GM12891 (cell line): ENCODE measurements around the gene ACTL7B.
"Not testable (repeated sequence)": the region's sequence is repeated elsewhere in the genome, so short reads cannot be mapped to it uniquely, and the experiment has no call there.

Experiments
- DNase-seq: peaks from one replicate; pipeline ENCODE4 v3.0.0; 2011; ENCODE audit warnings: low spot score; ENCODE audit not compliant: insufficient read length
- FAIRE-seq: peaks from 2 replicates; lab custom pipeline; 2011; peaks lifted over from hg19 to GRCh38; lab: Jason Lieb, UNC
- PAX5 ChIP-seq: IDR thresholded peaks from 2 replicates; pipeline ENCODE4 v1.6.1; 2011; ENCODE audit warnings: low read length, moderate library complexity, mild to moderate bottlenecking; ENCODE audit not compliant: insufficient read depth, severe bottlenecking
- POLR2A ChIP-seq: IDR thresholded peaks from 2 replicates; pipeline ENCODE4 v1.6.1; 2011; ENCODE audit warnings: low read depth, low read length, control low read depth
- POLR2AphosphoS5 ChIP-seq: IDR thresholded peaks from 2 replicates; pipeline ENCODE4 v1.6.1; 2011; ENCODE audit warnings: low read depth, low read length, control low read depth
- POU2F2 ChIP-seq: IDR thresholded peaks from 2 replicates; pipeline ENCODE4 v1.6.1; 2011; ENCODE audit warnings: low read depth, mild to moderate bottlenecking, control low read depth, low read length, moderate library complexity
- SPI1 ChIP-seq: IDR thresholded peaks from 2 replicates; pipeline ENCODE4 v1.6.1; 2011; ENCODE audit warnings: low read depth, low read length, control low read depth
- TAF1 ChIP-seq: IDR thresholded peaks from 2 replicates; pipeline ENCODE4 v1.6.1; 2011; ENCODE audit warnings: low read depth, low read length, control low read depth

ACTL7B gene

DNA sequence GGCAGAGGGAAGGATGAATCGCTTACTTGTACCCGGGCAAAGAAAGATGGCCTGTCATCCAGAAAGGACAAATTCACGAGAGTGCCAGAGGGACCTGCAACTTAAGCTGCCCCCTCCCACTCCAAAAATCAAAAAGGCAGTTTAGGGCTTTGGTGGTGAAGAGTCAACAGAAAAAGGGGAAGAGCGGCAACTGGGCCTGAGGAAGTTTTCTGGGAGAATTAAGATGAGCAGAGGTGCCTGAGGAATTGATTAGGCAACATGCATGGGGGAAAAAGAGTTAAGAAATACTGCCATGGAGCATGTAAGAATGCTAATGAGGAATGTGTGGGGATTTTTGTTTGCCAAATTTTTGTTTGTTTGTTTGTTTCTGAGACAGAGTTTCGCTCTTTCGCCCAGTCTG, 1.8 kb upstream of the ACTL7B start:
- TF ChIP-seq POU2F2 (no peak), POLR2AphosphoS5 (no peak), SPI1 (no peak), POLR2A (no peak), TAF1 (no peak), PAX5 (no peak)
- FAIRE-seq (no peak), DNase-seq (no peak)

DNA sequence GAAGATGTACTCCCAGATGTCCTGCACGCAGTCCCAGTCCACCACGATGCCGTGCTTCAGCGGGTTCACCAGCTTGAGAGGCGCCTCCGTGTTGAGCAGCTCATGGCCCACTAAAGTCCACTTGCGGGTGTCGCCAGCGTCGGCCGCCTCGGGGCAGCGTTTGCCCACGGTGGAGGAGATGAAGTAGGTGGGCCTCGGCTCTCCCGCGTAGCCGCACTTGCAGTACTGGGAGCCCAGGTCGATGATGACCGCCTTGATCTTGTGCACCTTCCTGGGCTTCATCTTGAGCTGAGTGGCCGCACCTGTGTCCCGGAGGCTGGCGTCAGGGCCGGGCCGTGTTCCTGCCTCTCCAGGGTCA, 278 bp downstream of the ACTL7B start:
- no peak for FAIRE-seq
- no peak for DNase-seq
- TF ChIP-seq POU2F2 (no peak), TAF1 (no peak), POLR2A (no peak), SPI1 (no peak), PAX5 (no peak), POLR2AphosphoS5 (no peak)

DNA sequence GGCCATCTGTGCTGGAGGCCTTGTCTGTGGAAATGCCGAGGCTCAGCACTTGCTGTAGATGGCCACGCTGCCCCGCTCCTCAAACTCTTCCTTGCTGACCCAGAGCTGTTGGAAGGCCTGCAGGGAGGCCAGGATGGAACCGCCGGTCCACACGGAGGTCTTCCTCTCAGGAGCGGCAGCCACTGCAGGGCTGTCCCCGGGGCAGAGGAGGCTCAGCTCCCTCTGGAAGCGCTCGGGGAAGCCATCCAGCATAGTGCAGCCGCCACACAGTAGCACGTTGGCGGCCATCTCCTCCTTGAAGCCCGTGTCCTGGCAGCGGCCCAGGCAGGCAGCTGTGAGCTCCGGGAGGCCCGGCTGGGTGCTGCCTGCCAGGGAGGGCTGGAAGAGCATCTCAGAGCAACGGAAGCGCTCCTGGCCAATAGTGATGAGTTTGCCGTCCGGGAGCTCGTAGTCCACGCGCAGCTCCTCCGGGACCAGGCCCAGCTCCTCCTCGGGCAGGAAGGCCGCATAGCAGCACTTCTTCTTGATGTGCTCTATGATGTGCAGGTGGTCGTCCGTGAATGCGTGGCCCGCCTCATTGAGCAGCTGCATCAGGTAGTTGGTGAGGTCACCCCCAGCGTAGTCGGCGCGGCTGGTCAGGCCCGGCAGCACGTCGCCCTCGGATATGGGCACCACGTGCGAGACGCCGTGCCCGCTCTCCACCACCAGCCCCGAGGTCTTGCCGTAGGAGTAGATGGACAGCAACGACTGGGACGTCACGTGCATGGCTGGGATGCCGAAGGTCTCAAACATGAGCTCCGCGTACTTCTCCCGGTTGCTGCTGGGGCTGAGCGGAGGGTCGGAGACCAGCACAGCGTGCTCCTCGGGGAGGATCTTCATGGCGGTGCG, 901 bp downstream of the ACTL7B start:
- DNase-seq, result no peak
- TF ChIP-seq POLR2A, result no peak
- no peak for TF ChIP-seq SPI1
- TF ChIP-seq TAF1, result no peak
- FAIRE-seq, result no peak

DNA sequence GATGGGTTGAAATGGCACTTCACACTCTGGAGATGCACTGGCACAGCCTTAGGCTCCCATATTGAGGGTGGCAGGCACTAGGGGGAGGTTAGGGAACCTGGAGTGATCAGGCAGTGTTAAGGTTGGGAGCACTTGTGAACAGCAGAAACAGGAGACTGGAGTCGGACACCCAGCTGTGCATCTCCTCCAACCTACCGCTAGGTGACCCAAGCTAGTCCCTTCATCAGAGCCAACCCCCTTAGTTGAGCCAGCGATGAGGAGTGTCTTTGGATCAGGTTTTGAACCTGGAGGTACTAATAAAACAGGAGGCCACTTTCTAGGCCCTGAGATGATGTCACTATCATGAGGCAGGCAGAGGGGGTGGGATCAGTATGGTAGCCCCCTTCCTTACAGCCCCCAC, 1.7 kb downstream of the ACTL7B start:
- FAIRE-seq (no peak), DNase-seq (no peak)
- no peak for TF ChIP-seq POLR2AphosphoS5
- TF ChIP-seq POU2F2, result no peak
- TF ChIP-seq POLR2A, result no peak
- no peak for TF ChIP-seq TAF1
- TF ChIP-seq SPI1, result no peak
- no peak for TF ChIP-seq PAX5

DNA sequence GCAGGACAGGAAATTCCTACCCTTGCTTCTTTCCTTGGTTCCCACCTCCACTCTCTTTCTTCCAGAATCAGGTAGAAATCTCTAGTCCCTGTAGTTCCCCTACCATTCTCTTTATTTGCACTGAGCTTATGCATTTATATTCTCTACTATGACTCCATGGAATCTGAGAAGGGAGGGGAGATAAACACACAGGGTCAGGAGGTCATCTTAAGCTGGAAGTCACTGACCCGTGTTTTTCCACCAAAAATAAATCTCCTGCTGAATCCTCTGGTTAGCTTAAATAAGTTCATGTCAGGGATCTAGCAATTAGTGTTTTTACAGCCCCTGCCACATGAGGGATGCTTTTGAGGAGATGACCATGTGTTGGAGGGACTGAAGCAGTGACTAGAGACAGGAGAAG, 3.7 kb downstream of the ACTL7B start:
- TF ChIP-seq POLR2A (no peak), POU2F2 (no peak), TAF1 (no peak), PAX5 (no peak), POLR2AphosphoS5 (no peak), SPI1 (no peak)
- DNase-seq (no peak), FAIRE-seq (no peak)

DNA sequence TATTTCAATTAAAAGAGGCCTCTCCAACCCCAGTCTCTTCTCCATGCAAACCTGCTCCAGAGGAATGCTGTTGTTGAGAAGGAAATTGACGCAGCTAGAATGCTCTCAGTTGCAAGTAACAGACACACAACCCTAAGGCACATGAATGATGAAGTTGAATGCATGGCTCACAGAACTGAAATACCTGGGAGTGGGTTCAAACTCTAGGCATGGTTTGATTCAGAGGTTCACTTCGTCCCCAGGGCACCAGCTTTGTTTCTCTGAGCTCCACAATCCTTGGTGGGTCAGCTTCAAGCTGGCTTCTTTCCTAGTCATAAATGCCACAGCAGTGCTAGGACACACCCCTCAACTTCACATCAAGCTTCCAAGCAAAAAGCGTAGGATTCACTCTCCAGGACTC, 4.6 kb downstream of the ACTL7B start:
- no peak for FAIRE-seq
- no peak for DNase-seq
- no peak for TF ChIP-seq SPI1
- TF ChIP-seq POU2F2, result no peak
- TF ChIP-seq PAX5, result no peak
- TF ChIP-seq POLR2A, result no peak
- TF ChIP-seq TAF1, result no peak
- TF ChIP-seq POLR2AphosphoS5, result no peak

DNA sequence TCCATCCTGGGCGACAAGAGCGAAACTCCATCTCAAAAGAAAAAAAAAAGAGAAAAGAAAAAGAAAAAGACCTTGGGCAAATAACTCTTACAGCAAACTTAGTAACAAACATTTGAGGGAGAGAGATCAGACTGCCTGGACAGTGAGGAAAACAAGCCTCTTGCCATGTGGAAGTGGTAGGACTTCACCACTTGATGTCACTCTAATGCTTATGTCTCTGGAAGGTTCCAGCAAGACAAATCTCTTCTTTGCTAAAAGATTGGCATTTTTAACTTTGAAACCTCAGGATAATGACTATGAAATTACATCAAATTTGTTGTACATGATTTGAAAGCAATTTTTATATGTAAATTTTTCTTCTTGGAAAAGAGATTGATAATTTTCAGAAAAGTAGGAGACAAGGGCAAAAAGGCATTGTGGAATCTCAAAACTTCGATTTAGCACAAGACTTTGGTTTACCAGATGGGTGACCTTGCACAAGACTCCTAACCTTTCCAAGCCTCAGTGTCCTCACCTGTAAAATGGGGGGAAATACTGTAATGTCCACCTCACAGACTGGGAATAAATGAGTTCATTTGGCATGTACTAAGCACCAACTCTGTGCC, 5.4 kb downstream of the ACTL7B start:
- TF ChIP-seq SPI1 (no peak), TAF1 (no peak), POLR2A (no peak), PAX5 (no peak), POLR2AphosphoS5 (no peak), POU2F2 (no peak)
- DNase-seq (no peak), FAIRE-seq (no peak)

DNA sequence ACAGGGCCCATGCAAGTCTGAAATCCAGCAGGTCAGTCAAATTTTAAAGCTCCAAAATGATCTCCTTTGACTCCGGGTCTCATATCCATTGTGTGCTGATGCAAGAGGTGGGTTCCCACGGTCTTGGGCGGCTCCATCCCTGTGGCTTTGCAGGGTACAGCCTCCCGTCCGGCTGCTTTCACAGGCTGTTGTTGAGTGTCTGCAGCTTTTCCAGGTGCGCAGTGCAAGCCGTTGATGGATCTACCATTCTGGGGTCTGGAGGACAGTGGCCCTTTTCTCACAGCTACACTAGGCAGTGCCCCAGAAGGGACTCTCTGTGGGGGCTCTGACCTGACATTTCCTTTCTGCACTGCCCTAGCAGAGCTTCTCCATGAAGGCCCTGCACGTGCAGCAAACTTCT, 7.5 kb downstream of the ACTL7B start:
- FAIRE-seq, DNase-seq: not testable (repeated sequence)

DNA sequence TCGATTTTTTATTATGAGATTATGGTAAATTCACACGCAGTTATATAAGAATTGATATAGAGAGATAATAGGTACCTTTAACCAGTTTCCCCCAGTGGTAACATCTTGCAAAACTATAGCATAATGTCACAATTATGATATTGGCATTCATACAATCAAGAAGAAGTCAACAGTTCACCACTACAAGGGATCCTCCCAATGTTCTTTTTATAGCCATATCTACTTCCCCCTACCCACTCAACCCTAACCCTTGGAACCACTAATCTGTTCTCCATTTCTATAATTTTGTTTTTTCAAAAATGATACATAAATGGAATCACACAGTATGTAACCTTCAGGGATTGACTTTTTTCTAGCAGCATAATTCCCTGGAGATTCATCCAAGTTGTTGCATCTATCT, 9.8 kb downstream of the ACTL7B start:
- no peak for FAIRE-seq
- TF ChIP-seq POU2F2 (no peak), SPI1 (no peak), POLR2A (no peak), PAX5 (no peak), TAF1 (no peak), POLR2AphosphoS5 (no peak)
- DNase-seq, result no peak

DNA sequence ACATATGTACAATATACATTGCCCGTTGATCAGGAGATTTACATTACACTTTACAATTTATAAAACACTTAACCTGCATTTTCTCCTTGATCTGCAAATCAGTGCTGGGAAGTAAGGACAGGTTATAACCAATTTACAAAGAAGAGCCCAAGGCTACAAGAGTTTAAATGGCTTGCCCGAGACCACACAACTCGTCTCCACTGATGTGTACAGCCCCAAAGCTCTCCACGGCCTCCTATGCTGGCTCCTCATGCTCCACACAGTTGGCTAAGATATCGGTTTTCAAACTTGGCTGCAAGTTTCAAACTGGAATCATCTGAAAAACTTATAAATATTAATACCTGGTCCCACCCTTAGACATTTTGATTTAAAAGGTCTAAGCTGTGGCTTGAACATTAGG, 10.3 kb downstream of the ACTL7B start:
- DNase-seq, result no peak
- TF ChIP-seq TAF1 (no peak), POU2F2 (no peak), SPI1 (no peak)
- no peak for FAIRE-seq
